Stimulated activated CD4-positive, alpha-beta T cell treated with anti-CD3 and anti-CD28 coated beads, Interleukin-2, amount 100 ng/mL, for 24 hours (primary cell): Measurements from ENCODE around the gene ENOPH1.
"Not testable (repeated sequence)": the region's sequence is repeated elsewhere in the genome, so short reads cannot be mapped to it uniquely, and the experiment has no call there.

Experiments used
- DNase-seq, 2 donors: peaks; one replicate each; pipeline ENCODE4 v3.0.0-alpha.2; 2020

The ENOPH1 gene

DNA sequence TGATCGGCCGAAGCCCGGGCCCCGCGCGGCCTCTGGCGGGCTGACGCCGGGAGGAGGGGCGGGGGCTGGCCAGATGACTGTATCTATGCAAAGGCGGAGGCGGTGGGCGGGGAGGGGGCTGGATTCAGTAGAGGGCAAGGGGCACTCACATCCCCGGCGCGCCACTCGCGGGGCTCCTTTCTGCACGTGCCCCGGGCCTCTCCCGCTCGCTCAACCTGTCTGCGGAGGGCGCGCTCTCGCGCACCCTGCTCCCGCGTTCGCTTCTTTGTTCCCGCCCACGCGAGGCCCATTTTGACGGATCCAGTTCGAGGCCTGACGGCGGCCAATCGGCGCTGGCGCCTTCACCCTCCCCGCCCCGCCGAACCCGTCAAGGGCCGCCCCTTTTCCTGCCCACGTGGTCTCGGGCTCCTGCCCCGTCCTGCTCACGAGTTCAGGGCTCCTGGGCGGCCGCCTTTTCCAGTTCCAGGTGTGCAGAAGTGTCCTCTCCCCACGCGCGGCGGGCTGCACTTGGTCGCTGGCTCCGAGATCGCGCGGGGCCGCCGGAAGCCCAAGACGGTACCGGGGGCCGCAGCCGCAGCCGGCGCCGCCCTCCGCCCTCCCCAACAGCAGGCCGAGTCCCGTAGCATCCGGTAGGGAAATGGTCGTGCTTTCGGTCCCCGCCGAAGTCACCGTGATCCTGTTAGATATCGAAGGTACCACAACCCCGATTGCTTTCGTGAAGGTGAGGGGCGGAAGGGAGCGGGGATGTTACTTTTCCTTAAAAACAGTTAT is at the start of gene ENOPH1, which contains the start of gene HNRNPDL:
Gene ENOPH1 (plus strand): TSS at position 398 of the 771 bp plus-strand sequence. CDS start 240 bp downstream, at position 638.
Gene HNRNPDL (minus strand): TSS at position 270 of the 771 bp plus-strand sequence. CDS start 772 bp downstream, outside the sequence.
- DNase-seq = peak; percentile 99 to 100

DNA sequence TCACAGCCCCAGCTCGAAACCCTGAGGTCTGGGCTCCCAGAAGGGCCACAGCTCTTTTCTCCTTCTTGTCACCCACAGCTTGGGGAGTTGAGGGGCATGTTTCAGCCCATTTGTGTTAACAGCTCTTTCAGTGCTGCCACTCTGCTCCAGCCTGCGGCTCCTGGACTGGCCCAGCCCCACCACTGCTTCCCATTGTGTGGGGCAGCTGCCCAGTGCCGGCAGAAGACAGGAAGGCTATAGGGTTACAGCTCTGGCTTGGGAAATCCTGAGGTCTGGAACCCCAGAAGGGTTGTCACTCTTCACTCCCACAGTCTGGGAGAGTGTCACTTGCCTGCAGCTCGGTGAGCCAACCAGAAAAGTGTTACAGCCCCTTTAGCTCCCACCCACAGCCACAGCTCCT is 49.6 kb upstream of the ENOPH1 start:
- DNase-seq = no peak

DNA sequence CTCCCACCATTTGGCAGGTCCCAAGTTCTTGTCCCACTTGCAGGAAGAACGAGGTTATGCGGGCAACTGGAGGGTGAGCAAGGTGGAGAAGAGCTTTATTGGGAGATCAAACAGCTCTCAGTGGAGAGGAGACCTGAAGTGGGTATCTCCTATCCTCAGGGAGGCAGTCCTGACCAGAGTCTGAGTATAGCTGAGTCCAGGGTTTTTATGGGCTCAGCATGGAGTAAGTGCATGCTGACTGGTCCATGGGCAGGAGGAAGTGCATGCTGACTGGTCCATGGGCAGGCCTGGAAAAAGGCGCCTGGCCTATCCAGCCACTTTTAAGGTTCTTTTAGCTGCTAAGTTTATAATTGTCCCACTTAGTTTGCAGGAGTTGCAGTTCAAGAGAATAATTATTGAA is 49.2 kb upstream of the ENOPH1 start:
- no peak for DNase-seq

DNA sequence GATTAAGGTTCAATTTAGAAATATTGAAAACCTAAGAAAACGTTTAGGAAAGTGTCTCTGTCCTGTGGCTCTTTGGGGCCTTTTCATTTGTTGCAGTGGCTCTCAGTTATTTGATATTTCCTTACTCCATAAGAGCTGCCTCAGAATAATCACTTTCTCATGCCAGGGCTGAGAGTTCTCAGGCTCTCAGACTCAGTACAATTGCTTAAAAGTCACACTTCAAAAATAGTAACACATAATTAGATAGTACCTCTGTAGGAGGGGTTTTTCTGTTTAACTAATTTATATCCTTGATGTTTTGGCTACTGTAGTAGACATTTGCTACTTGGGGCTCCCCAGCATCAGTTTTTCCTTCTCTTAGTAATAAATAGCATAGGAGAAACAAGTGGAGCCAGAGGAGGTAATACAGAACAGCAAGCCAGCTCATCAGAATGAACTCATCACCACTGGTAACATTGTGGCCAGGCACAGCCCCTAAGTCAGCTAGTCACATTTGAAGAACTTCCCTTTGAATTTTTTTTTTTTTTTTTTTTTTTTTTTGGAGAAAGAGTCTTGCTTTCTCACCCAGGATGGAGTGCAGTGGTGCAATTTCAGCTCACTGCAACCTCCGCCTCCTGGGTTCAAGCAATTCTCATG is 48.6 kb upstream of the ENOPH1 start:
- DNase-seq = no peak

DNA sequence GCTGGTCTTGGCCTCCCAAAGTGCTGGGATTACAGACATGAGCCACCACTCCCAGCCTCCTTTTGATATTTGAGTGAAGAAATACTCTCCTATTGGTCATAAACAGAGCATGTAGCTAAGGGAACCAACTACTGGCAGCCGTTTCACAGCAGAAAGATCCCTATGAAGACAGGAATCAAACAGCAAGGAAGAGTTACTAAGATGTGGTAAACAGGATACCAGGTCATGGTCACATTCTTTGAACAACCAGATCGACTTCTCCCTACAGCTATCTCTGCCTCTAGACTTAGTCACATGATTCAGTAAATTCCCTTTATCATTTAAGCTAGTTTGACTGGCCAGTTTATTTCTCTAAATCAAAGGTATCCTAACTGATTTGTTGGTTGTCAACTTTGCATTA is 47.6 kb upstream of the ENOPH1 start:
- no peak for DNase-seq

DNA sequence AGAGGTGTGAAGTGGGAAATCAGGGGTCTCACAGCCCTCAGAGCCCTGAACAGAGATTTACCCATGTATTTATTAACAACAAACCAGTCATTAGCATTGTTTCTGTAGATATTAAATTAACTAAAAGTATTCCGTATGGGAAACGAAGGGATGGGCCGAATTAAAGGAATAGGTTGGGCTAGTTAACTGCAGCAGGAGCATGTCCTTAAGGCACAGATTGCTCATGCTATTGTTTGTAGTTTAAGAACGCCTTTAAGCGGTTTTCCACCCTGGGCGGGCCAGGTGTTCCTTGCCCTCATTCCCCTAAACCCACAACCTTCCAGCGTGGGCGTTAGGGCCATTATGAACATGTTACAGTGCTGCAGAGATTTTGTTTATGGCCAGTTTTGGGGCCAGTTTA is 44.1 kb upstream of the ENOPH1 start:
- DNase-seq = not testable (repeated sequence)

DNA sequence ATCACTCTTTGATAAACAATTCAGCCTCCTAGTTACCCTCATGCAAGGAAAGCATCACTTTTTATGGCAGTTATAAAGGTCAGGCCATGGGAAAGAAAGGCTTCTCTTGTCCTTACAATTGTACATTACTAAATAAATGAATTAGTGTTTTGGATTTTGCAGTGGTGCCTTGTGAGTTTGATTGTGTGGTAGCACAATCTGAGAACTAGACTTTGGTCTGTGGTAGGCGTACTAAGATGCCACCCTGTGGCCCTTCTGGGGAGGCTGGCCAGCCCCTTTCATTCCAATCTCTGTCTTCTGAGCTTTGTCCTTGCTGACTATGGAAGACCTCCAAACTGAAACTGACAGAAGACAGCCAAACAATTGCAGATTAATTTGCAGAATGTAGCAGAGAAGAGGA is 42.0 kb upstream of the ENOPH1 start:
- no peak for DNase-seq

DNA sequence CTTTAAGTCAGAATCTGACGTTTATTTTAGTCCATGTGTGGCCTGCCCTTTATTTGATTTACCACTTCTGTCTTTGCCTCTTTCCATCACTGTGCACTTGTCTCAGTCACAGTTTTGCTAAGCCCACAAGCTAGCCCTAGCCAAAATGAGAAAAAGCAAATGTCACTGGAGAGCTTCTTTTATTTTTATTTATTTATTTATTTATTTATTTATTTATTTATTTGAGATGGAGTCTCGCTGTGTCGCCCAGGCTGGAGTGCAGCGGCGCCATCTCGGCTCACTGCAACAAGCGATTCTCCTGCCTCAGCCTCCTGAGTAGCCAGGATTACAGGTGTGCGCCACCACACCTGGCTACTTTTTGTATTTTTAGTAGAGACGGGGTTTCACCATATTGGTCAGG is 40.3 kb upstream of the ENOPH1 start:
- DNase-seq = not testable (repeated sequence)

DNA sequence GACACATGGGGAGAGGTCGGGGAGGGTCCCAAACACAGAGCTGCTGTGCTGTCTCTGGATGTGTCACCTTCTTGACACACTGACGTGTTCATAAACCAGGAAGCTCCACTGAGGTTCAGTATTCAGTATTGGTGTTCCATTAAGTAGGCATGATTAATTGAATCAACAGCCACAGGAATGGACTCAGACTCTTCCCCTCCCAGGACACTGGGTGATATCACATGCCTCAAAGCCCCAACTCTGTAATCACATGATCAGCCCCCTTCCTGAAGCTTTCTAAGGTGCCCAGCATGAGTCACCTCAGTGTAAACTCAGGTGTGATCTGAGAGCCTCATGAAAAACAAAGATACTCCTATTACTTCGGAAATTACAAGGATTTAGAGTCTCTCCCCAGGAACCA is 35.5 kb upstream of the ENOPH1 start:
- DNase-seq = no peak

DNA sequence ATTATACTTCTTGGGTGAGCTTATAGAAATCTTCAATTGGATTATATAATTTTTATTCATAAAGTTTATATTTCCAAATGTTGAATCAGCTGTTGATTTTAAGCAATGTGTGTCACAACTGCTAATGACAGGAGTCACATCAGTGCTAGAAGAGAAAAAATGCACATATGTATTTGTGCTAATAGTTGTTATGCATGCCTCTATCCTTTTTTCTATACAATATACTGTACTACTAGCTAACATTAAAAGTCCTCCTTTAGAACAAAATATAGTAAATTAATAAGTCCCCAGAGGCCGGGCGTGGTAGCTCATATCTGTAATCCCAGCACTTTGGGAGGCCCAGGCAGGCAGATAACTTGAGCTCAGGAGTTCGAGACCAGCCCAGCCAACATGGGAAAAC is 32.9 kb upstream of the ENOPH1 start:
- no peak for DNase-seq

DNA sequence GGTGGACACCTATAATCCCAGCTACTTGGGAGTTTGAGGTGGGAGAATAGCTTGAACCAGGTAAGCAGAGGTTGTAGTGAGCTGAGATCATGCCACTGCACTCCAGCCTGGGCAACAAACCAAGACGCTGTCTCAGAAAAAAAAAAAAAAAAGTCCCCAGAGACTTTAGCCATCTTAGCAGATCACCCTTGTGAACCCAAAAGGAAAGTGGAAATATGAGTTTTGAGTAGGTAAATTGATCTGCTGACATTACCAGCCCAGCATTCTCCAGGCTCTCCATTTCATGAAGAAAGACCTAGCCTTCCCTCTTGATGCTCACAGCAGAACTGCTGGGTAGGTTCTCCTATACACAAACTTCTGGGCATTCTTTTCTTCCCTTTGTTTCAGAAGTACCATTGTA is 32.1 kb upstream of the ENOPH1 start:
- DNase-seq = no peak

DNA sequence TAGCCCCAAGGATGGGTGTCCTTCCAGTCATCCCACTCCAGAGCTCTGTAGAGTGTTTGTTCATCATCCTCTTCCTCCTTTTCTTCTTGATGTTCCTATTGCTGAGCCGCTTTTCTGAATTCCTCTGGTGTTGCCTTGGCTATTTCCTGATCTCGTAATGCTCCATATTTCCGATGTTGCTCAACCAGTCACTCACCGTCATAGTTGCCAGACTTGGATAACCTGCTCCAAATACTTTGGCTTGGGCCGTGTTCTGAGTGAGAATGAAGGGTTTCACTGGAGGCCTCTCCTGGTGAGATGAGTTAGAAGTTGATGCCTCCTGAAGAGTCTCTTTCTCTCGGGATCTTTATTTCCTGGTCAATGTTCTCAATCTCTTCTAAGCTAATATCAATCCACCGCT is 28.8 kb upstream of the ENOPH1 start:
- no peak for DNase-seq

DNA sequence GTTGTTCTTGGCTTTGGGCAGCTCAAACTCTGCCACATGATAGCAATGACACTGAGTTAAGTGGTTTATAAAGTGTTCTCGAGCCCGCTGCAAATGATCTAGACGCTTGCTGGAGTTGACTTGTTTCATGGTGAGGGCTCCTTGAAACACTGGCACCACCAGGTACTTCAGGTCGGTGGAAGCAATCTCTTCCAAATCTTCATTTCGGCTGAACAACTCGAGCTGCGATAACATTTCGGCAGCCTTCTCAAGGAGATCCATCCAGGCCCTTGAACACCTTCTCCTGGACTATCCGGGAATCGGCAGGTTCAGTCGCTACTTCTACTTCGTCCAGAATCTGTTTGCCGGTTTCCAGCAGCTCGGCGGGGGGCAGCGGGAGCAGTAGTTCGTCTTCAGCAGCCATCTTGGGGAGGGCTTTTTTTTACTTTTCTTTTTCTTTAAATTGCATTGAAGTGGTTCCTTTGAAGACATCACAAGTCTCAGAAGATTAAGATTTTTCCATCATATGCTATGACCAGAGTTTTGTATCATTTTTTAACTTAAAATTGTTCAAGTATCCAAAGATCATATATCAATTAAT is 28.1 kb upstream of the ENOPH1 start:
- no peak for DNase-seq

DNA sequence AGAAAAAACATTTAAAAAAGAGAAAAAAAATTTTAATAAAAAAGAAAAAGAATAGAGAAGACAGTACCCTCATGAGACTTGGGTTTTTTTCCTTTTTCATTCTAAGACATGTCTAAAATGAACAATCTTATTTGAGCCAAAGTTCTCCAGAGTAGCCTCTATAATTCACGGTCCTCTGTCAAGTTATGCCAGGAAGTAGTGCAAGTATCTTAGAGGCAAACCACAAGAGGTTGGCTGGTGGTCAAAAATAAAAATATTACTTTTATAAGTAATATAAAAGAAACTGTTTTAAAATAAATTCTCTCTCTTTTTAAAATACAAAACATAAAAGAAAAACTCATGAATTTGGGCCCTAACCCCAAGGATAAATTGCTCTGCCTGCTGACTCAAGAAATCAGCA is 26.7 kb upstream of the ENOPH1 start:
- DNase-seq = no peak

DNA sequence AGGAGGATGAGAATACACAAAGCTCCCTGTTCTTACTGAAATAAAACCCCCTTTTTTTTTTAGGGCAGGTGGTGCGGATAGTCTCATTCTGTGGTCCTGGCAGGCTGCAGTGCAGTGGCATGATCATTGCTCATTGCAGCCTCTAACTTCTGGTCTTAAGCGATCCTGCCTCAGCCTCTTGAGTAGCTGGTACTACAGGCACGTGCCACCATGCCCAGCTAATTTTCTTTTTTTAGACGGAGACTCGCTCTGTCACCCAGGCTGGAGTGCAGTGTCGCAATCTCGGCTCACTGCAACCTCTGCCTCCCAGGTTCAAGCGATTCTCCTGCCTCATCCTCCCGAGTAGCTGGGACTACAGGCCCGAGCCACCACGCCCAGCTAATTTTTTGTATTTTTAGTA is 15.3 kb upstream of the ENOPH1 start:
- not testable (repeated sequence) for DNase-seq

DNA sequence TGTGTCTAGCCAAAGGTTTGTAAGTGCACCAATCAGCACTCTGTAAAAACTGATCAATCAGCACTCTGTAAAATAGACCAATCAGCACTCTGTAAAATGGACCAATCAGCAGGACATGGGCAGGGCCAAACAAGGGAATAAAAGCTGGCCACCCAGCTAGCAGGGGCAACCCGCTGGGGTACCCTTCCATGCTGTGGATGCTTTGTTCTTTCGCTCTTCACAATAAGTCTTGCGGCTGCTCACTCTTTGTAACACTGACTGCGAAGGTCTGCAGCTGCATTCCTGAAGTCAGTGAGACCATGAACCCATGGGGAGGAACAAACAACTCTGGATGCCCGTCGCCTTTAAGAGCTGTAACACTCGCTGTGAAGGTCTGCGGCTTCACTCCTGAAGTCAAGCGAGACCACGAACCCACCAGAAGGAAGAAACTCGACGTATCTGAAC is 14.4 kb upstream of the ENOPH1 start:
- DNase-seq = no peak

DNA sequence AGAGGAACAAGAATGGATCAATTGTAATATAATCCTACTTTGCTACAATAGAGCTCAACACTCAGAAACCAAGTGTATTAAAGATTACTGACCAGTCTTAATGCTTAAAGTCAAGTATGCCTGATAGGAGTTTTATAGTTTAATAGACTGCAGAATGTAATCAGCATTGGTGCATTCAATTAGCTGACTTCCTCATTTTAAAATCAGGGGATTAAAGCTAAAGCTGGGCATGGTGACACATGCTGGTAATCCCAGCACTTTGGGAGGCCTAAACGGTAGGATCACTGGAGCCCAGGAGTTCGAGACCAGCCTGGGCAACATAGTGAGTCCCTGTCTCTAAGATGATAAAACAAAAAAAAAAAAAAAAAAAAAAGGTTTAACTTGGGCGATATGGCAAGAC is 10.9 kb upstream of the ENOPH1 start:
- no peak for DNase-seq

DNA sequence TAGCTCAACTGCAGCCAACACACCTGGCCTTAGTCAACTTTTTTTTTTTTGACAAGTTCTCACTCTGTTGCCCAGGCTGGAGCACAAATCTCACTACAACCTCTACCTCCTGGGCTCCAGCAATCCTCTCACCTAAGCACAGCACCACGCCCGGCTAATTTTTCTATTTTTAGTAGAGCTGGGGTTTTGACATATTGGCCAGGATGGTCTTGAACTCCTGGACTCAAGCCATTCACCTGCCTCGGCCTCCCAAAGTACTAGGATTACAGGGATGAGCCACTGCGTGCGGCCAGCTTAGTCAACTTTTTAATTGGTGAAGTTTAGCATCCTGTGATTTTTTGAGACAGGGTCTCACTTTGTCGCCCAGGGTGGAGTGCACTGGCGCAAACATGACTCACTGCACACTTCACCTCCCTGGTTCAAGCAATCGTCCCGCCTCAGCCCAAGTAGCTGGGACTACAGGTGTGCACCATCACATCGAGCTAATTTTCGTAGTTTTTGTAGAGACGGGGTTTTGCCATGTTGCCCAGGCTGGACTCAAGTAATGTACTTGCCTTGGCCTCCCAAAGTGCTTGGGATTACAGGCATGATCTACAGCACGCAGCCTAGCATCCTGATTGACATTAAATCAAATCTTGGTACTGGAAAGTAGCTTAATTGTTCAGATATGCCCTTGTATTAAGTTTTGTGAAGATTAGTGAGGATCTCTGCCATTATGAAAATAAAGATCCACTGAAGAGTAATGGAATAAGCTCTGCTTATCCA is 8.4 kb upstream of the ENOPH1 start:
- peak; percentile 20 to 24 for DNase-seq

DNA sequence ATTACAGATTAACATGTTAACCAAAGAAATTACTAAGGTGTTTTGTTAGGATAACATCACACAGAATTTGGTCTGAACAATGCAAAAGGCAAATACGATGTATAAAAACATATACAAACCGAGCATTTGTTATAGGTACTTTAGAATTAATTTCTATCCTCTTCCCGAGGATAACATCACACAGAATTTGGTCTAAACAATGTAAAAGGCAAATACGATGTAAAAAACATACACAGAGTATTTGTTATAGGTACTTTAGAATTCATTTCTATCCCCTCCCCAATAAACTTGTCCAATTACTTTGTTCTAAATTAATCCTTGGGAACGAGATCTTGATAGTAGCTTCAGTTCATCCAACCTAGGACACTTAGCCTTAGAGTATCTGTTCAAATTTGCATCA is 7.8 kb upstream of the ENOPH1 start:
- no peak for DNase-seq

DNA sequence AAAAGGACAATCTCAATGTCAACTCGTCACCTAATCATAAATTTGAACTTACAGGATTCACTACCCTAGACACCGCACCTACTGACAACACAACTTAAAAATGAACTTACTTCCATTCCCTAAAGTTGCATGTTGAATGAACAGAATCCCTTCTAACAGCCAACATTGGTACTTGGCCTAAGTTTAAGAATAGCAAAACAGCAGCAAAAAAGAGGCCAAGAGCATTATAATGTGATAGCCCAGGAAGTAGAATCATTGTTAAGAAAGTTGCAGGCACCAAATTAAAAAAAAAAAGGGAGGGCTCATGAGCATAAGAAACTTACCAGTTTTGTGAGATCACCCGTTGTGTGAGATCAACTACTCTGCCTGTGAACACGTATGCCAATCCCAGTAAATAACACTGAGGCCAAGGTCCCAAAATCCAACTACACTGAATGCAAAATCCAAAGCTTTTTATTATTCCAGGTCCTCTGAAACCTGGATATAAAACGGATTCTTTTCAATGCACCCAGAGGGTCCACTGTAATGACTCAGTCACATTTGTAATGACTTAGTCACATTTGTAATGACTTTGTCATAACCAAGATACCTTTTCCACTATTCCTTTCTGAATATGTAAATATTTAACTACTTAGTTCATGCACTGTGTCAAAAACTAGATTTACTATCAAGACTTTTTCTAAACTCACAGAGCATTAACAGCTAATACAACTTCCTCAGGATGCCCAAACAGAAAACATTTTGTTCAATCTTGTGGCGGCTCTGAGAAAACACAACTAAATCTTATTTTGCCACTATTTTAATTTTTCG is 6.9 kb upstream of the ENOPH1 start:
- DNase-seq = no peak

DNA sequence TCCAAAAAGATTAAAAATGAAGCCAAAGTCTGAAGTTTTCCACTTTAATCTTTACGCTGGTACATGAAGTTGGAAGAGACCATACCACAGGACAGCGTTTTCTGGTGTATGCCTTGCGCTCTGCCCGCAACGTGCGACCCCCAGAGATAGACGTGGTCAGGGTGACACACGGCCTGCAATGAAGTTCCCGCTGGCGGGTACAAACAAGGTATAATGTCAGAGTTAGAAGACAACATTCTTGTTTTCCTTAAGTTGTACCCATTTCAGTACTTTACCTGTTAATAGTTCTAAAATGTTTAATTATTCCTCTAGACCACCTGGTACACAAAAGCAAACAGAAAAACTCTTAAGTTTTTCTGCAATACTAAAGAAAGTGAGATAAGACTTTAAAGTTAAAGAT is 4.9 kb upstream of the ENOPH1 start:
- no peak for DNase-seq

DNA sequence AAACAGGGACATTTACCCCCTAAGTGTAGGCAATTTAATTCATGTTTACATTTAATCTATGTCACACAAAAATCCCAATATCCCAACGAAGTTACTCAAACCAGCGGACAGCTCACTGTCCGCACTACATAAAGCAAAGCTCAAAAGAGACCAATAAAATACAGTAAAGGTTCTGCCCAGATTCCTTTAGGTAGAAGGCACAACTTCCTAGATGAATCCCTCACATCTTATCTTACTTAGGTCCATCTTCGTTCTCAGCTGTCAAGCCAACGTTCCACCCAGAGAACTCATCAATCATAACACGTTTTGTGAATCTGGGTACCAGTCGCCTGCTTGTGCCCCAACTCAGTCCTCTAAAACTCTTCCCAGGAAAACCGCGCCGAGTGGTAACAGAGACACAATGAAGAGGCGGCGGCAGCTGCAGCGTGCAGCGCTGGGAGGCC is 1.8 kb upstream of the ENOPH1 start:
- no peak for DNase-seq
